IMR-90 (cell line): ENCODE measurements around the gene ZDHHC8. TPM values are rescaled to one million over a fixed set of nuclear protein-coding genes. Genes with fewer than 3 reads are reported as not detected.

Experiments used
- ATAC-seq: fragments of 200-7000 bp; cut with Tn5 transposase; 2 replicates; pipeline ENCODE4 v1.9.1; 2020; ENCODE audit warnings: low read depth, mild to moderate bottlenecking, moderate library complexity
- BruUV-seq: library from RNA; stranded (reverse); fragments of 400-500 nt; replicated peaks from 2 replicates; lab custom pipeline; 2021; lab: Mats Ljungman, UMichigan
- CTCF ChIA-PET: fragments of 300-600 bp; formaldehyde crosslinking; extraction: SDS; loops from one replicate; lab custom pipeline; 2021; ENCODE audit warnings: antibody characterized with exemption; lab: Yijun Ruan, JAX
- POLR2A ChIA-PET: fragments of 300-600 bp; sonication (Branson Sonifier 250); formaldehyde crosslinking; loops from one replicate; lab custom pipeline; 2022; ENCODE audit warnings: antibody characterized with exemption; ENCODE audit not compliant: unreplicated experiment; lab: Charles Lee
- DNase-seq: peaks from one replicate; pipeline ENCODE4 v3.0.0; 2013
- H2AFZ ChIP-seq: replicated peaks from 2 replicates; pipeline ENCODE3; 2013; ENCODE audit warnings: low read length, mild to moderate bottlenecking; ENCODE audit not compliant: poor library complexity
- H2AK5ac ChIP-seq: 2 replicates; pipeline ENCODE4 v1.6.1; 2013; ENCODE audit warnings: low read depth, low read length, inconsistent platforms
- H2AK9ac ChIP-seq: replicated peaks from 2 replicates; pipeline ENCODE3; 2013; ENCODE audit warnings: mild to moderate bottlenecking, low read depth, low read length, moderate library complexity; ENCODE audit not compliant: poor library complexity
- H2BK120ac ChIP-seq: 2 replicates; pipeline ENCODE4 v1.6.1; 2013; ENCODE audit warnings: low read depth, low read length, inconsistent platforms
- H2BK15ac ChIP-seq: 3 replicates; pipeline ENCODE4 v1.6.1; 2013; ENCODE audit warnings: low read depth, low read length, inconsistent platforms
- H2BK20ac ChIP-seq: 2 replicates; pipeline ENCODE4 v1.6.1; 2013; ENCODE audit warnings: low read depth, mild to moderate bottlenecking, inconsistent platforms, low read length, moderate library complexity
- H2BK5ac ChIP-seq: 2 replicates; pipeline ENCODE4 v1.6.1; 2013; ENCODE audit warnings: mild to moderate bottlenecking, low read depth, low read length, inconsistent platforms; ENCODE audit not compliant: poor library complexity, severe bottlenecking
- H3K14ac ChIP-seq: replicated peaks from 2 replicates; pipeline ENCODE4 v1.6.1; 2013; ENCODE audit warnings: low read depth, low read length, inconsistent platforms
- H3K18ac ChIP-seq: 2 replicates; pipeline ENCODE4 v1.6.1; 2013; ENCODE audit warnings: low read depth, low read length, control low read depth
- H3K23ac ChIP-seq: 2 replicates; pipeline ENCODE4 v1.6.1; 2013; ENCODE audit warnings: low read depth, low read length, inconsistent platforms
- H3K27ac ChIP-seq: 2 replicates; pipeline ENCODE4 v1.5.1; 2013; ENCODE audit warnings: mild to moderate bottlenecking, control low read depth, low read length; ENCODE audit not compliant: insufficient read depth
- H3K27me3 ChIP-seq: 2 replicates; pipeline ENCODE4 v1.6.1; 2013; ENCODE audit warnings: low read length; ENCODE audit not compliant: control insufficient read depth, insufficient read depth
- H3K36me3 ChIP-seq: 2 replicates; pipeline ENCODE4 v1.6.1; 2013; ENCODE audit warnings: low read length, mixed read lengths; ENCODE audit not compliant: control insufficient read depth, insufficient read depth
- H3K4ac ChIP-seq: 2 replicates; pipeline ENCODE4 v1.6.1; 2013; ENCODE audit warnings: low read depth, low read length, inconsistent platforms
- H3K4me1 ChIP-seq: 2 replicates; pipeline ENCODE4 v1.6.1; 2013; ENCODE audit warnings: low read length, mixed read lengths; ENCODE audit not compliant: control insufficient read depth, insufficient read depth
- H3K4me2 ChIP-seq: 2 replicates; pipeline ENCODE4 v1.6.1; 2013; ENCODE audit warnings: low read depth, mild to moderate bottlenecking, control low read depth, low read length, moderate library complexity
- H3K4me3 ChIP-seq: 2 replicates; pipeline ENCODE4 v1.5.1; 2013; ENCODE audit warnings: low read depth, mild to moderate bottlenecking, control low read depth, low read length, moderate library complexity; ENCODE audit not compliant: insufficient read depth
- H3K56ac ChIP-seq: 2 replicates; pipeline ENCODE4 v1.6.1; 2013; ENCODE audit warnings: low read length, inconsistent platforms; ENCODE audit not compliant: insufficient read depth; ENCODE audit errors: extremely low read depth
- H3K79me1 ChIP-seq, 2 experiments: 2 replicates each; pipeline ENCODE4 v1.6.1; 2013; ENCODE audit warnings: low read length in 2 of 2, inconsistent platforms in 1 of 2, low read depth in 1 of 2
- H3K9ac ChIP-seq: 2 replicates; pipeline ENCODE4 v1.6.1; 2013; ENCODE audit warnings: low read depth, low read length, control low read depth
- H3K9me1 ChIP-seq: 2 replicates; pipeline ENCODE4 v1.6.1; 2013; ENCODE audit warnings: low read length, inconsistent platforms; ENCODE audit not compliant: insufficient read depth
- H3K9me3 ChIP-seq: 2 replicates; pipeline ENCODE4 v1.6.1; 2013; ENCODE audit warnings: low read length; ENCODE audit not compliant: control insufficient read depth, insufficient read depth
- H4K20me1 ChIP-seq: 2 replicates; pipeline ENCODE4 v1.6.1; 2013; ENCODE audit warnings: low read length, inconsistent platforms; ENCODE audit not compliant: insufficient read depth
- H4K5ac ChIP-seq: 2 replicates; pipeline ENCODE4 v1.6.1; 2013; ENCODE audit warnings: mild to moderate bottlenecking, low read depth, low read length, control low read depth
- H4K8ac ChIP-seq, 2 experiments: 2 replicates each; pipeline ENCODE4 v1.6.1; 2013; ENCODE audit warnings: low read depth in 2 of 2, low read length in 2 of 2, control low read depth in 1 of 2, inconsistent platforms in 1 of 2
- H4K91ac ChIP-seq: 2 replicates; pipeline ENCODE4 v1.6.1; 2013; ENCODE audit warnings: low read depth, low read length, inconsistent platforms; ENCODE audit not compliant: insufficient read depth
- BHLHE40 ChIP-seq: fragments of 150-350 bp; IDR thresholded peaks from 2 replicates; pipeline ENCODE4 v1.6.1; 2016; ENCODE audit warnings: mild to moderate bottlenecking, low read depth, low read length
- CEBPB ChIP-seq: IDR thresholded peaks from 2 replicates; pipeline ENCODE4 v1.6.1; 2012; ENCODE audit warnings: low read depth, low read length, improper control_type of control experiment
- CHD1 ChIP-seq: IDR thresholded peaks from 2 replicates; pipeline ENCODE4 v1.6.1; 2012; ENCODE audit warnings: low read depth, low read length, improper control_type of control experiment
- MAFK ChIP-seq: IDR thresholded peaks from 2 replicates; pipeline ENCODE4 v1.6.1; 2012; ENCODE audit warnings: low read depth, low read length, improper control_type of control experiment
- MAZ ChIP-seq: IDR thresholded peaks from 2 replicates; pipeline ENCODE4 v1.6.1; 2012; ENCODE audit warnings: low read depth, mild to moderate bottlenecking, low read length, improper control_type of control experiment, moderate library complexity, borderline replicate concordance
- MXI1 ChIP-seq: IDR thresholded peaks from 2 replicates; pipeline ENCODE4 v1.6.1; 2012; ENCODE audit warnings: low read depth, mild to moderate bottlenecking, low read length, moderate library complexity, borderline replicate concordance
- NFE2L2 ChIP-seq: fragments of 150-350 bp; IDR thresholded peaks from 2 replicates; pipeline ENCODE4 v1.6.1; 2016; ENCODE audit warnings: low read depth, mild to moderate bottlenecking, low read length
- POLR2A ChIP-seq: IDR thresholded peaks from 2 replicates; pipeline ENCODE4 v1.6.1; 2012; ENCODE audit warnings: mild to moderate bottlenecking, low read depth, low read length
- RAD21 ChIP-seq: IDR thresholded peaks from 2 replicates; pipeline ENCODE4 v1.6.1; 2012; ENCODE audit warnings: low read length, improper control_type of control experiment
- RCOR1 ChIP-seq: IDR thresholded peaks from 2 replicates; pipeline ENCODE4 v1.6.1; 2012; ENCODE audit warnings: mild to moderate bottlenecking, low read length, improper control_type of control experiment; ENCODE audit not compliant: insufficient replicate concordance
- RFX5 ChIP-seq: IDR thresholded peaks from 2 replicates; pipeline ENCODE4 v1.8.0; 2012; ENCODE audit warnings: low read depth, mild to moderate bottlenecking, low read length, moderate library complexity
- SMC3 ChIP-seq: fragments of 150-350 bp; IDR thresholded peaks from 2 replicates; pipeline ENCODE4 v1.6.1; 2016; ENCODE audit warnings: low read depth, mild to moderate bottlenecking, antibody characterized with exemption, low read length, moderate library complexity
- WGBS, 2 experiments: methylation state at CpG; one replicate each; pipeline versions ENCODE4 v1.1.5 to v1.1.7; 2013; ENCODE audit warnings: missing lambda C conversion rate in 2 of 2; ENCODE audit not compliant: insufficient read length in 1 of 2; ENCODE audit errors: extremely low coverage in 2 of 2; 5-methylcytosine and 5-hydroxymethylcytosine counted together
- dilution Hi-C: fragments of 300-500 bp; cut with HindIII; formaldehyde crosslinking; loops from one replicate; pipeline ENCODE4 v1.14.3; 2018; ENCODE audit warnings: low sequenced_read_pairs; ENCODE audit not compliant: unreplicated experiment
- in situ Hi-C: fragments of 300-500 bp; cut with MboI; formaldehyde crosslinking; loops from 3 replicates; pipeline ENCODE4 v1.14.3; 2019; ENCODE audit warnings: low sequenced_read_pairs, inconsistent platforms, mixed read lengths
- intact Hi-C: fragments of 100-400 bp; cut with micrococcal nuclease; formaldehyde crosslinking; loops from 2 replicates; pipeline ENCODE4 v1.10.0; 2022
- polyA plus RNA-seq, 3 experiments: library from polyadenylated mRNA; depleted of rRNA; stranded (reverse); fragments of >200 nt; gene quantifications; 2 replicates each; pipeline ENCODE4 v1.2.3, GENCODE V29; 2012; ENCODE audit warnings: low replicate concordance in 1 of 3
- total RNA-seq: library from RNA; depleted of rRNA; stranded (reverse); fragments of >200 nt; gene quantifications from 2 replicates; pipeline ENCODE4 v1.2.3, GENCODE V29; 2012
- TF ChIP-seq, protein P1 (sequence below): conservative IDR thresholded peaks from 2 replicates; pipeline ENCODE4 v1.5.1; 2012; ENCODE audit warnings: mild to moderate bottlenecking, low read depth, low read length, improper control_type of control experiment
- TF ChIP-seq, protein P2 (sequence below): fragments of 150-350 bp; IDR thresholded peaks from 2 replicates; pipeline ENCODE4 v1.6.1; 2017; ENCODE audit warnings: mild to moderate bottlenecking, antibody characterized with exemption, low read length, low read depth

ZDHHC8 gene
- total and polyA plus RNA-seq, 2 of the 4 experiments (the other 2 are of a cell fraction) = 2.5 to 72.6 TPM

GRCh38 chr22:20135806-20136602 is 4.4 kb downstream of the ZDHHC8 start:
- no peak overlapping the region for H2BK20ac ChIP-seq
- no peak for TF ChIP-seq RCOR1
- no peak for TF ChIP-seq RAD21
- TF ChIP-seq NFE2L2 = no peak
- TF ChIP-seq RFX5 = no peak
- TF ChIP-seq, protein P1, sequence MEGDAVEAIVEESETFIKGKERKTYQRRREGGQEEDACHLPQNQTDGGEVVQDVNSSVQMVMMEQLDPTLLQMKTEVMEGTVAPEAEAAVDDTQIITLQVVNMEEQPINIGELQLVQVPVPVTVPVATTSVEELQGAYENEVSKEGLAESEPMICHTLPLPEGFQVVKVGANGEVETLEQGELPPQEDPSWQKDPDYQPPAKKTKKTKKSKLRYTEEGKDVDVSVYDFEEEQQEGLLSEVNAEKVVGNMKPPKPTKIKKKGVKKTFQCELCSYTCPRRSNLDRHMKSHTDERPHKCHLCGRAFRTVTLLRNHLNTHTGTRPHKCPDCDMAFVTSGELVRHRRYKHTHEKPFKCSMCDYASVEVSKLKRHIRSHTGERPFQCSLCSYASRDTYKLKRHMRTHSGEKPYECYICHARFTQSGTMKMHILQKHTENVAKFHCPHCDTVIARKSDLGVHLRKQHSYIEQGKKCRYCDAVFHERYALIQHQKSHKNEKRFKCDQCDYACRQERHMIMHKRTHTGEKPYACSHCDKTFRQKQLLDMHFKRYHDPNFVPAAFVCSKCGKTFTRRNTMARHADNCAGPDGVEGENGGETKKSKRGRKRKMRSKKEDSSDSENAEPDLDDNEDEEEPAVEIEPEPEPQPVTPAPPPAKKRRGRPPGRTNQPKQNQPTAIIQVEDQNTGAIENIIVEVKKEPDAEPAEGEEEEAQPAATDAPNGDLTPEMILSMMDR = no peak
- no peak for TF ChIP-seq MAFK
- TF ChIP-seq CHD1 = no peak
- no peak for TF ChIP-seq MXI1
- no peak for TF ChIP-seq POLR2A
- no peak for TF ChIP-seq SMC3
- no peak for TF ChIP-seq BHLHE40
- no peak for TF ChIP-seq CEBPB
- TF ChIP-seq MAZ = no peak
- TF ChIP-seq, protein P2, sequence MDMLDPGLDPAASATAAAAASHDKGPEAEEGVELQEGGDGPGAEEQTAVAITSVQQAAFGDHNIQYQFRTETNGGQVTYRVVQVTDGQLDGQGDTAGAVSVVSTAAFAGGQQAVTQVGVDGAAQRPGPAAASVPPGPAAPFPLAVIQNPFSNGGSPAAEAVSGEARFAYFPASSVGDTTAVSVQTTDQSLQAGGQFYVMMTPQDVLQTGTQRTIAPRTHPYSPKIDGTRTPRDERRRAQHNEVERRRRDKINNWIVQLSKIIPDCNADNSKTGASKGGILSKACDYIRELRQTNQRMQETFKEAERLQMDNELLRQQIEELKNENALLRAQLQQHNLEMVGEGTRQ = no peak
- ChIA-PET POLR2A (no interaction called here), CTCF (no interaction called here)
- ATAC-seq (no peak), DNase-seq (no peak)
- peaks cover 9% of the 10 kb centered on the region for H3K9me1 ChIP-seq
- intact Hi-C loops (no loop called here), dilution Hi-C loops (no loop called here), in situ Hi-C loops (no loop called here)
- H2AK9ac ChIP-seq = no peak overlapping the region
- 98% methylated on average over 8 of the region's 25 CpGs; no CpG with 5 or more reads in 1 of the 2 experiments for WGBS, 2 experiments
- no peak overlapping the region for H2BK120ac ChIP-seq
- no peak overlapping the region for H3K4me3 ChIP-seq
- BruUV-seq = no TSS peak
- H4K5ac ChIP-seq = no peak overlapping the region
- no peak overlapping the region for H2BK15ac ChIP-seq
- H3K9ac ChIP-seq = no peak overlapping the region
- H2BK5ac ChIP-seq = no peak overlapping the region
- H3K27me3 ChIP-seq = no peaks in the 10 kb centered on the region
- H3K4me1 ChIP-seq = peaks cover 11% of the 10 kb centered on the region
- no peak overlapping the region for H3K18ac ChIP-seq
- H3K27ac ChIP-seq = no peak overlapping the region
- no peak overlapping the region for H4K91ac ChIP-seq
- H3K36me3 ChIP-seq = peaks cover 6% of the 10 kb centered on the region
- H3K4ac ChIP-seq = no peak overlapping the region
- H3K14ac ChIP-seq = no peak overlapping the region
- H4K8ac ChIP-seq = no peak overlapping the region
- no peak overlapping the region for H3K4me2 ChIP-seq
- no peak overlapping the region for H3K23ac ChIP-seq
- H2AK5ac ChIP-seq = no peak overlapping the region
- peak overlapping the region; percentile 43 for H2AFZ ChIP-seq
- H3K9me3 ChIP-seq = no peaks in the 10 kb centered on the region
- peaks cover 17 to 83% of the 10 kb centered on the region in 2 experiments for H3K79me1 ChIP-seq
- H4K20me1 ChIP-seq = peaks cover 73% of the 10 kb centered on the region
- no peak overlapping the region for H3K56ac ChIP-seq
